Epithelial cell of esophagus (primary cell): Measurements from ENCODE around the gene BCO1.

Experiments
- DNase-seq: peaks from one replicate; pipeline ENCODE4 v3.0.0; 2010; ENCODE audit warnings: low read depth
- H3K4me3 ChIP-seq: 2 replicates; pipeline ENCODE4 v1.5.1; 2011; ENCODE audit warnings: mild to moderate bottlenecking, low read length, control low read depth
- CTCF ChIP-seq: IDR thresholded peaks from 2 replicates; pipeline ENCODE4 v1.5.1; 2011; ENCODE audit warnings: low read depth, mild to moderate bottlenecking, low read length, control low read depth, inconsistent platforms; ENCODE audit not compliant: insufficient read depth; ENCODE audit errors: missing control alignments

The BCO1 gene

GRCh38 chr16:81321536-81321935 is 83.0 kb downstream of the BCO1 start:
- no peak overlapping the region for H3K4me3 ChIP-seq
- no peak for DNase-seq
- no peak for TF ChIP-seq CTCF

GRCh38 chr16:81324808-81325207 is 86.3 kb downstream of the BCO1 start:
- TF ChIP-seq CTCF, result no peak

GRCh38 chr16:81327011-81327410 is 88.5 kb downstream of the BCO1 start:
- TF ChIP-seq CTCF, result no peak
- no peak for DNase-seq
- no peak overlapping the region for H3K4me3 ChIP-seq

More at GRCh38 chr16:81324808-81325207, 86.3 kb downstream of the BCO1 start:
- DNase-seq, result peak; percentile 34
- H3K4me3 ChIP-seq, result no peak overlapping the region

GRCh38 chr16:81327447-81328196 is 89.1 kb downstream of the BCO1 start:
- TF ChIP-seq CTCF, result no peak
- peak; percentile 79 for DNase-seq
- H3K4me3 ChIP-seq, result peak overlapping the region; percentile 15

GRCh38 chr16:81329947-81330346 is 91.5 kb downstream of the BCO1 start:
- H3K4me3 ChIP-seq, result no peak overlapping the region
- no peak for DNase-seq
- TF ChIP-seq CTCF, result no peak

- TF ChIP-seq CTCF, result no peak
- no peak overlapping the region for H3K4me3 ChIP-seq
- no peak for DNase-seq
These were observed 94.9 kb downstream of the BCO1 start for GRCh38 chr16:81333356-81333755.

GRCh38 chr16:81335669-81336068 is 97.2 kb downstream of the BCO1 start:
- TF ChIP-seq CTCF, result no peak
- H3K4me3 ChIP-seq, result no peak overlapping the region
- DNase-seq, result no peak
